OCI-LY7 (cell line): ENCODE data around the gene TOM1L2. TPM values are rescaled to one million over a fixed set of nuclear protein-coding genes. Genes with fewer than 3 reads are reported as not detected.

ENCODE experiments used
- BruUV-seq: library from RNA; stranded (reverse); fragments of 400-500 nt; replicated peaks from 2 replicates; lab custom pipeline; 2021; lab: Mats Ljungman, UMichigan
- CTCF ChIA-PET: fragments of 300-600 bp; sonication (Branson Sonifier 250); formaldehyde crosslinking; loops from one replicate; lab custom pipeline; 2022; ENCODE audit warnings: antibody characterized with exemption; ENCODE audit not compliant: unreplicated experiment; lab: Charles Lee
- POLR2A ChIA-PET: fragments of 300-600 bp; sonication (Branson Sonifier 250); formaldehyde crosslinking; loops from one replicate; lab custom pipeline; 2022; ENCODE audit warnings: antibody characterized with exemption; lab: Charles Lee
- DNase-seq: peaks from one replicate; pipeline ENCODE4 v3.0.0-alpha.2; 2015; ENCODE audit warnings: low spot score
- H2AFZ ChIP-seq: fragments of 200-600 bp; sonication (generic), shearing (Covaris generic); 2 replicates; pipeline ENCODE4 v1.6.1; 2014; ENCODE audit warnings: mild to moderate bottlenecking, antibody characterized with exemption, low read length, moderate library complexity
- H3K27ac ChIP-seq: fragments of 200-600 bp; sonication (generic); 2 replicates; pipeline ENCODE4 v1.5.1; 2014; ENCODE audit warnings: mixed run types, low read depth, mild to moderate bottlenecking, moderate library complexity, low read length, inconsistent platforms; ENCODE audit not compliant: poor library complexity, severe bottlenecking
- H3K36me3 ChIP-seq: fragments of 200-600 bp; sonication (generic); 2 replicates; pipeline ENCODE4 v1.6.1; 2014; ENCODE audit warnings: mild to moderate bottlenecking, antibody characterized with exemption, low read length, moderate library complexity, mixed read lengths; ENCODE audit not compliant: insufficient read depth
- H3K4me1 ChIP-seq: fragments of 200-600 bp; sonication (generic); 2 replicates; pipeline ENCODE4 v1.5.1; 2014; ENCODE audit warnings: mild to moderate bottlenecking, low read length; ENCODE audit not compliant: insufficient read depth, poor library complexity, severe bottlenecking
- H3K4me2 ChIP-seq: fragments of 200-600 bp; sonication (generic); 2 replicates; pipeline ENCODE4 v1.6.1; 2014; ENCODE audit warnings: mild to moderate bottlenecking, low read length
- H3K4me3 ChIP-seq: fragments of 200-600 bp; sonication (generic); 2 replicates; pipeline ENCODE4 v1.5.1; 2014; ENCODE audit warnings: mild to moderate bottlenecking, low read depth, low read length; ENCODE audit not compliant: poor library complexity, severe bottlenecking
- H3K79me2 ChIP-seq: fragments of 200-600 bp; sonication (generic); 2 replicates; pipeline ENCODE4 v1.6.1; 2016; ENCODE audit warnings: low read depth, mild to moderate bottlenecking, low read length, moderate library complexity, mixed read lengths; ENCODE audit not compliant: insufficient read depth
- H3K9me2 ChIP-seq: fragments of 200-600 bp; sonication (generic); 2 replicates; pipeline ENCODE4 v1.6.1; 2016; ENCODE audit warnings: mild to moderate bottlenecking, low read length, mixed read lengths; ENCODE audit not compliant: insufficient read depth
- H3K9me3 ChIP-seq: fragments of 200-600 bp; sonication (generic); 2 replicates; pipeline ENCODE4 v1.6.1; 2014; ENCODE audit warnings: mild to moderate bottlenecking, mixed run types, low read length, mixed read lengths
- H4K20me1 ChIP-seq: fragments of 200-600 bp; sonication (generic); 2 replicates; pipeline ENCODE4 v1.6.1; 2014; ENCODE audit warnings: mild to moderate bottlenecking, antibody characterized with exemption, low read length, moderate library complexity, mixed read lengths; ENCODE audit not compliant: insufficient read depth
- EZH2phosphoT487 ChIP-seq: fragments of 200-600 bp; sonication (generic); IDR thresholded peaks from 2 replicates; pipeline ENCODE4 v1.6.1; 2018; ENCODE audit warnings: low read depth, borderline replicate concordance, mild to moderate bottlenecking, mixed run types, antibody characterized with exemption, low read length, moderate library complexity, mixed read lengths
- intact Hi-C: fragments of 100-400 bp; cut with micrococcal nuclease; formaldehyde crosslinking; loops from one replicate; pipeline ENCODE4 v1.10.0; 2022; ENCODE audit not compliant: unreplicated experiment
- total RNA-seq, 2 experiments: library from RNA; depleted of rRNA in 1 of 2; stranded (reverse); fragments of >200 nt in 1 of 2; shearing (Covaris generic) in 1 of 2; gene quantifications; 2 replicates each; pipeline ENCODE4 v1.2.3, GENCODE V29; 2014 to 2022
- TF ChIP-seq, protein P1 (sequence below): fragments of 200-600 bp; sonication (generic); conservative IDR thresholded peaks from 2 replicates; pipeline ENCODE4 v1.5.1; 2014; ENCODE audit warnings: mild to moderate bottlenecking, antibody characterized with exemption, low read length, moderate library complexity, mixed read lengths

Gene TOM1L2
- total RNA-seq, 2 experiments from 2014 or later, result 4.9 to 14.3 TPM

DNA sequence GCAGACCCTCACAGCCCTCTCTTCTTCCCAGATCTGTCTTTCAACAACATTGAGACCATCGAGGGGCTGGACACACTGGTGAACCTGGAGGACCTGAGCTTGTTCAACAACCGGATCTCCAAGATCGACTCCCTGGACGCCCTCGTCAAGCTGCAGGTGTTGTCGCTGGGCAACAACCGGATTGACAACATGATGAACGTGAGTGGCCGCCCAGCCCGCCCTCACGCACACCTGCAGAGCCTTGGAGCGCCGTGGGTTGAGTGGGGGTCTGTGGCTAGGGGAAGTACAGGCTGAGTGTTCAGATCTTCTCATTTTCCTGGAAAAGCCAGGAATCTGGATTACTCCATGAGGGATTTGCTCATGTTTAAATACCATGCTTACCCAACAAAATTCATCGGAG is 15.7 kb upstream of the TOM1L2 start:
- Histone ChIP-seq H3K4me2 (no peak overlapping the region), H4K20me1 (no peaks in the 10 kb centered on the region), H3K79me2 (no peaks in the 10 kb centered on the region), H3K9me3 (no peaks in the 10 kb centered on the region), H3K36me3 (no peaks in the 10 kb centered on the region), H3K4me3 (no peak overlapping the region), H3K27ac (no peak overlapping the region), H3K4me1 (no peaks in the 10 kb centered on the region), H3K9me2 (no peaks in the 10 kb centered on the region), H2AFZ (no peak overlapping the region)
- ChIA-PET CTCF (no interaction called here), POLR2A (no interaction called here)
- TF ChIP-seq EZH2phosphoT487, result no peak
- TF ChIP-seq, protein P1, sequence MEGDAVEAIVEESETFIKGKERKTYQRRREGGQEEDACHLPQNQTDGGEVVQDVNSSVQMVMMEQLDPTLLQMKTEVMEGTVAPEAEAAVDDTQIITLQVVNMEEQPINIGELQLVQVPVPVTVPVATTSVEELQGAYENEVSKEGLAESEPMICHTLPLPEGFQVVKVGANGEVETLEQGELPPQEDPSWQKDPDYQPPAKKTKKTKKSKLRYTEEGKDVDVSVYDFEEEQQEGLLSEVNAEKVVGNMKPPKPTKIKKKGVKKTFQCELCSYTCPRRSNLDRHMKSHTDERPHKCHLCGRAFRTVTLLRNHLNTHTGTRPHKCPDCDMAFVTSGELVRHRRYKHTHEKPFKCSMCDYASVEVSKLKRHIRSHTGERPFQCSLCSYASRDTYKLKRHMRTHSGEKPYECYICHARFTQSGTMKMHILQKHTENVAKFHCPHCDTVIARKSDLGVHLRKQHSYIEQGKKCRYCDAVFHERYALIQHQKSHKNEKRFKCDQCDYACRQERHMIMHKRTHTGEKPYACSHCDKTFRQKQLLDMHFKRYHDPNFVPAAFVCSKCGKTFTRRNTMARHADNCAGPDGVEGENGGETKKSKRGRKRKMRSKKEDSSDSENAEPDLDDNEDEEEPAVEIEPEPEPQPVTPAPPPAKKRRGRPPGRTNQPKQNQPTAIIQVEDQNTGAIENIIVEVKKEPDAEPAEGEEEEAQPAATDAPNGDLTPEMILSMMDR, result no peak
- DNase-seq, result no peak
- intact Hi-C loops, result no loop called here
- BruUV-seq, result no TSS peak

DNA sequence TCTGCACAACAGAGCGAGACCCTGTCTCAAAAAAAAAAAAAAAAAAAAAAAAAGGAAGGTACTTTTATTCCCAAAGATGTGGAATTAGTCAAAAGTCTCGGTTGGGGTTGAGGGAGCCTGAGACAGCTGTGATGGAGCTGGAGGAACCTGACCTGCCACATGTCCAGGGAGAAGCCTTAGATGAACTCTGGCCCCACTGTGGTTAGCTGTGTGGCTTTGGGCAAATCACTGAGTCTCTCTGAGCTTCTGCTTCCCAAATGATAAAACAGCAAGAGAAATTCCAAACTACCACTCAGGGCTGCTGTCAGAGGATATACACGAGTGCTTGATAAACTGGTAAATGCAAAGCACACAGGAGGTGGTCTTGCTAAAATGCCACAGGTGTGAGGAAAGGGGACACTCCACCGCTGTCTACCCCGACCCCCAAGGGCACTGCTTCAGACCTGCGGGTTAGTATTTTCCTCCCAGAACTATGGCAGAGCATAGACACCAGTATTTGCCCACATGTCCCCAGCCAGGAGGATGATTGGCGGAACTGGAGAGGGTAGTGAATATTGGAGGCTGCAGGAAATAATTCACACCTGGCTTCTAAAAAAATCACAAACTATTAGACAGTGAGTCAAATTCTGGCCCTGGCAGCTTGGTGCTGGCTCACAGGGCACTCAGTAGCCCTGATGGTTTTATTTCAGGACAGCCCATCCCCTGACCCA is 15.1 kb upstream of the TOM1L2 start:
- TF ChIP-seq, protein P1, result no peak
- TF ChIP-seq EZH2phosphoT487, result no peak
- no peaks in the 10 kb centered on the region for H3K9me3 ChIP-seq
- no peaks in the 10 kb centered on the region for H3K79me2 ChIP-seq
- intact Hi-C loops, result no loop called here
- H3K27ac ChIP-seq, result no peak overlapping the region
- DNase-seq, result no peak
- no peak overlapping the region for H3K4me3 ChIP-seq
- no peak overlapping the region for H3K4me2 ChIP-seq
- BruUV-seq, result no TSS peak
- ChIA-PET CTCF (interaction anchor here (1.0 kb wide), 1 partner anchor 17 kb away, joined by 4 read pairs; no protein-coding TSS in a partner anchor), POLR2A (no interaction called here)
- H4K20me1 ChIP-seq, result no peaks in the 10 kb centered on the region
- H3K36me3 ChIP-seq, result no peaks in the 10 kb centered on the region
- no peak overlapping the region for H2AFZ ChIP-seq
- H3K9me2 ChIP-seq, result no peaks in the 10 kb centered on the region
- H3K4me1 ChIP-seq, result no peaks in the 10 kb centered on the region

DNA sequence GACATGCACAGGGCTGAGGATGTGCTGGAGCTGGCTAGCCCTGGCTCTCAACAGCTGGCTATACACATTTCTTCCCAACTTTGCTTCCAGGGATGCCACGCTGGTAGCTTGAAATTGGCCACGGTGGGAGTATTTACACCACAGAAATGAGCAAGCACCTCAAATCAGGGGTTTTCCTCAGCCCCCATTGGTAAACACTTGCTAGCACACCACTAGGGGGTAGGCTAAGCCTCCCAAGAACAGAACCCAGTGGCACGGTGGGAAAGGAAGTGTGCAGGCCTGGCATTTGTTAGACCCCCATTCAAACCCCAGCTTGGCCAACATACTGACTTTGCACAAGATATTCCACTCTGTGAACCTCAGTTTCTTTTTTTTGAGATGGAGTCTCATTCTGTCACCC is 13.4 kb upstream of the TOM1L2 start:
- no peak for TF ChIP-seq EZH2phosphoT487
- TF ChIP-seq, protein P1, result peak; percentile 72
- Histone ChIP-seq H4K20me1 (no peaks in the 10 kb centered on the region), H3K27ac (no peak overlapping the region), H3K9me2 (no peaks in the 10 kb centered on the region), H3K9me3 (no peaks in the 10 kb centered on the region), H3K79me2 (no peaks in the 10 kb centered on the region), H3K4me3 (no peak overlapping the region), H3K4me1 (no peaks in the 10 kb centered on the region), H3K36me3 (no peaks in the 10 kb centered on the region), H2AFZ (no peak overlapping the region), H3K4me2 (no peak overlapping the region)
- BruUV-seq, result no TSS peak
- CTCF ChIA-PET, result interaction anchor here (0.5 kb wide), 1 partner anchor 168 kb away, joined by 13 read pairs; no protein-coding TSS in a partner anchor
- intact Hi-C loops, result no loop called here
- POLR2A ChIA-PET, result interaction anchor here (1.8 kb wide), 1 partner anchor 13 kb away, joined by 5 read pairs; the partner anchor contains the start of genes DRC3 and TOM1L2
- peak; percentile 50 for DNase-seq
